ENCODE measurements around the gene RND3. TPM values are rescaled to one million over a fixed set of nuclear protein-coding genes. Genes with fewer than 3 reads are reported as not detected.
A peak's percentile ranks its signal among the peaks of the same experiment; 100 is the strongest.

Gene RND3
- total and polyA plus RNA-seq, 8 donors, result 28.3 to 134 (median 107) TPM

- peak in 2 of 4 donors; percentile 42 to 47 for DNase-seq
These were observed 63.1 kb downstream of the RND3 start for GRCh38 chr2:150424406-150424805.

GRCh38 chr2:150421126-150421651, 66.3 kb downstream of the RND3 start:
- Histone ChIP-seq H3K9me3 (no peaks in the 10 kb centered on the region), H3K27me3 (no peaks in the 10 kb centered on the region), H3K4me1 (no peaks in the 10 kb centered on the region), H3K4me3 (no peak overlapping the region), H3K36me3 (no peaks in the 10 kb centered on the region), H3K27ac (no peak overlapping the region)
- intact Hi-C loops (cut with DNase I), result no loop called here
- no peak for ATAC-seq
- no peak for DNase-seq
- no peak for TF ChIP-seq CTCF (IDR thresholded peaks at IDR 0.05)

More at GRCh38 chr2:150424406-150424805, 63.1 kb downstream of the RND3 start:
- no peak for TF ChIP-seq CTCF (IDR thresholded peaks at IDR 0.05)
- no peaks in the 10 kb centered on the region for H3K27me3 ChIP-seq
- no peaks in the 10 kb centered on the region for H3K36me3 ChIP-seq
- intact Hi-C loops (cut with DNase I), result no loop called here
- H3K9me3 ChIP-seq, result no peaks in the 10 kb centered on the region
- no peak overlapping the region for H3K27ac ChIP-seq
- H3K4me1 ChIP-seq, result no peaks in the 10 kb centered on the region
- no peak for ATAC-seq
- no peak overlapping the region for H3K4me3 ChIP-seq

GRCh38 chr2:150418916-150419315, 68.6 kb downstream of the RND3 start:
- H3K27ac ChIP-seq, result no peak overlapping the region
- ATAC-seq (no peak), DNase-seq (no peak)
- H3K9me3 ChIP-seq, result no peaks in the 10 kb centered on the region
- H3K27me3 ChIP-seq, result no peaks in the 10 kb centered on the region
- intact Hi-C loops (cut with DNase I), result no loop called here
- TF ChIP-seq CTCF (IDR thresholded peaks at IDR 0.05), result no peak
- H3K4me1 ChIP-seq, result no peaks in the 10 kb centered on the region
- H3K36me3 ChIP-seq, result no peaks in the 10 kb centered on the region
- no peak overlapping the region for H3K4me3 ChIP-seq

All from left lung (tissue), 10 donors.